CD4-positive, alpha-beta T cell treated with Interleukin-2 at 100 ng/mL for 4 hours (primary cell): ENCODE measurements around the gene NOPCHAP1.

Source experiments
- DNase-seq: peaks from one replicate; pipeline ENCODE4 v3.0.0-alpha.2; 2020; ENCODE audit warnings: low spot score

Gene NOPCHAP1

GRCh38 chr12:105024928-105025327 lies 38.8 kb downstream of the NOPCHAP1 start:
- DNase-seq, result no peak

- DNase-seq, result no peak
Measured at GRCh38 chr12:105025890-105026289, 39.8 kb downstream of the NOPCHAP1 start.

GRCh38 chr12:105026411-105026810 lies 40.3 kb downstream of the NOPCHAP1 start:
- DNase-seq, result no peak

GRCh38 chr12:105030820-105031807 lies 45.0 kb downstream of the NOPCHAP1 start:
- no peak for DNase-seq

GRCh38 chr12:105032703-105033357 lies 46.7 kb downstream of the NOPCHAP1 start:
- no peak for DNase-seq

GRCh38 chr12:105033851-105034250 lies 47.7 kb downstream of the NOPCHAP1 start:
- no peak for DNase-seq
